ENCODE measurements around the gene MAFG.

Gene MAFG

DNA sequence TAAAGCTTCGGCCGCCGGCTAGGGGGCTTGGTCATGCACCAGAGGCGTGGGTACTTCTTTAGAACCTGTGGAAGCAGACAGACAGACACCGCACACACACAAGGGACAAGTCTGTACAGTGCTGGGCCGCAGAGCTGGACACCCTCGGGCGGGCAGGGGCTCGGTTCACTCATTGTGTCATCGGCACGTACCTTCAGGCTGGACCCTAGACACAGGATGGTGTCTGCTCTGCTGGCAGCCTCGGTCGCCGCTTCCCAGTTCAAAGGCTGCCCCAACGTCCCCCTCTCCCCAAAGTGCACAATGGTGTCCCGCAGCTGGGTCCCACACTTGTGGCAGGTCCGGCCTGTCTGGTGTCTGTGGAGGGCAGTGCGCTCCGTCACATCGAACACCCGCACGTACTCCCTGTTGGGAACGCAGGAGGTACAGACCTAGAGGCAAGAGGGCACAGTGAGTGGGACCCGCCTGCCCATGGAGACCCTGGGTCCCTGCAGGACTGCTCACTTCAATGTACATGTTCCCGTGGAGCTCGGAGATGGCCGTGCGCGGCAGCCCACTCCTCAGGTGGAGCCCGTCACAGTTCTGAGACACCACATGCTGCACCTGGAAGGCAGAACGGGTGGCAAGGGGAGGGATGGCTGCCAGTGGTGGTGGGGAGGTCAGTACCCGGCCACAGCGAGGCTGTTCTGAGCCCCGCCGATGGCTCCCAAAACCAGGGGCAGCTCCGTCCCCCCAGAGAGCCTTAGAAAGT, 13.3 kb downstream of the MAFG start:
- H3K4me1 ChIP-seq (ENCODE audit: insufficient read depth, low read length, poor library complexity, severe bottlenecking) = peaks cover 21% of the 10 kb centered on the region
- H3K9me3 ChIP-seq (ENCODE audit: insufficient read depth, low read depth, low read length) = no peaks in the 10 kb centered on the region
- H2AFZ ChIP-seq (ENCODE audit: low read length) = no peak overlapping the region
- H4K20me1 ChIP-seq (ENCODE audit: insufficient read depth, low read length, poor library complexity, severe bottlenecking) = peaks cover 38% of the 10 kb centered on the region
- H3K36me3 ChIP-seq (ENCODE audit: insufficient read depth, low read length) = peaks cover 22% of the 10 kb centered on the region; the same call in 1 of the 2 replicates
- H3F3A ChIP-seq (ENCODE audit: low read depth) = no peaks in the 10 kb centered on the region
- no peaks in the 10 kb centered on the region for H3K9me2 ChIP-seq (replicated peaks; ENCODE audit: low read depth, low read length)
- H3K4me3 ChIP-seq (ENCODE audit: low read length, poor library complexity, severe bottlenecking) = no peak overlapping the region
- TF ChIP-seq, protein P1, sequence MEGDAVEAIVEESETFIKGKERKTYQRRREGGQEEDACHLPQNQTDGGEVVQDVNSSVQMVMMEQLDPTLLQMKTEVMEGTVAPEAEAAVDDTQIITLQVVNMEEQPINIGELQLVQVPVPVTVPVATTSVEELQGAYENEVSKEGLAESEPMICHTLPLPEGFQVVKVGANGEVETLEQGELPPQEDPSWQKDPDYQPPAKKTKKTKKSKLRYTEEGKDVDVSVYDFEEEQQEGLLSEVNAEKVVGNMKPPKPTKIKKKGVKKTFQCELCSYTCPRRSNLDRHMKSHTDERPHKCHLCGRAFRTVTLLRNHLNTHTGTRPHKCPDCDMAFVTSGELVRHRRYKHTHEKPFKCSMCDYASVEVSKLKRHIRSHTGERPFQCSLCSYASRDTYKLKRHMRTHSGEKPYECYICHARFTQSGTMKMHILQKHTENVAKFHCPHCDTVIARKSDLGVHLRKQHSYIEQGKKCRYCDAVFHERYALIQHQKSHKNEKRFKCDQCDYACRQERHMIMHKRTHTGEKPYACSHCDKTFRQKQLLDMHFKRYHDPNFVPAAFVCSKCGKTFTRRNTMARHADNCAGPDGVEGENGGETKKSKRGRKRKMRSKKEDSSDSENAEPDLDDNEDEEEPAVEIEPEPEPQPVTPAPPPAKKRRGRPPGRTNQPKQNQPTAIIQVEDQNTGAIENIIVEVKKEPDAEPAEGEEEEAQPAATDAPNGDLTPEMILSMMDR (conservative IDR thresholded peaks at IDR 0.05; ENCODE audit: low read length) = no peak
- no peak for TF ChIP-seq EZH2phosphoT487 (IDR thresholded peaks at IDR 0.05; ENCODE audit: borderline replicate concordance)
- no peak overlapping the region for H3K4me2 ChIP-seq (ENCODE audit: low read depth, low read length, poor library complexity, severe bottlenecking)
- H3K79me2 ChIP-seq (ENCODE audit: insufficient read depth, low read length) = peaks cover 49% of the 10 kb centered on the region
- no peaks in the 10 kb centered on the region for H3K27me3 ChIP-seq (ENCODE audit: insufficient read depth, low read length, poor library complexity, severe bottlenecking)
- no peak overlapping the region for H3K9ac ChIP-seq (ENCODE audit: low read depth, low read length, poor library complexity, severe bottlenecking)

DNA sequence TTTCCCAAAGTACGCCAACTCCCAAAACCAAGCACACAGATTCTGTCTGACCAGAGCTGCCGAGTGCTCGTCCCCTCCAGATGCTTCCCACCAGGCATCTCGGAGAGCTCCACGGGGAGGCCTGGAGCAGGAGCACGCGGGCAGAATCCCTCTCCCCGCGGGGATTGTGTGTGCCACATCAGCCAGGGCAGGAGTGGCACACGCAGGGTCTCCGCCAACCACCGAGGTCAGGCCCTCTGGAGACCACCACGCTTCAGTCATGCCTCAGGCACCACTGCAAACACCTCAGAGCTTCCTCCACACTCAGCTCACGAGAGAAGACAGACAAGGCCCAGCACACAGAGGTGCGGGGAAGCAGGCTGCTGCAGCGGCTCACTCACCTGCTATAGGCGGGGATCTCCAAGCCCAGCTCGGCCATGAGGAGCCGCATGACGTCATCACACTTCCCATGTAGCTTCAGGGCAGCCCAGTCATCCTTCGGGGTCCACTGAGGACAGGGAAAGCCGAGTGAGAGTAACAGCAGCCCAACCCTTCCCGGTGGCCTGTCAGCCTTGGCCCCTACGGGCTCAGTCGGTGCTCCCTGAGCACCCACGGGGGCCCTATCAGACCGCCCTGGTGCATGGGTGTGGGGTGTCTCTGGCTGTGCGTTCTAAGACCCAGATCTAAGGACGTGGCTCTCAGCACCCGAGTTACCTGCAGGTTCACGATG, 14.0 kb downstream of the MAFG start:
- no peaks in the 10 kb centered on the region for H3F3A ChIP-seq (ENCODE audit: low read depth)
- no peaks in the 10 kb centered on the region for H3K9me3 ChIP-seq (ENCODE audit: insufficient read depth, low read depth, low read length)
- H3K4me2 ChIP-seq (ENCODE audit: low read depth, low read length, poor library complexity, severe bottlenecking) = no peak overlapping the region
- H3K79me2 ChIP-seq (ENCODE audit: insufficient read depth, low read length) = peaks cover 52% of the 10 kb centered on the region
- no peak for TF ChIP-seq EZH2phosphoT487 (IDR thresholded peaks at IDR 0.05; ENCODE audit: borderline replicate concordance)
- TF ChIP-seq, protein P1 (conservative IDR thresholded peaks at IDR 0.05; ENCODE audit: low read length) = no peak
- H3K9me2 ChIP-seq (replicated peaks; ENCODE audit: low read depth, low read length) = no peaks in the 10 kb centered on the region
- H4K20me1 ChIP-seq (ENCODE audit: insufficient read depth, low read length, poor library complexity, severe bottlenecking) = peaks cover 38% of the 10 kb centered on the region
- H3K4me1 ChIP-seq (ENCODE audit: insufficient read depth, low read length, poor library complexity, severe bottlenecking) = peaks cover 22% of the 10 kb centered on the region
- H3K36me3 ChIP-seq (ENCODE audit: insufficient read depth, low read length) = peaks cover 22% of the 10 kb centered on the region; the same call in 1 of the 2 replicates
- no peak overlapping the region for H2AFZ ChIP-seq (ENCODE audit: low read length)
- no peak overlapping the region for H3K4me3 ChIP-seq (ENCODE audit: low read length, poor library complexity, severe bottlenecking)
- H3K9ac ChIP-seq (ENCODE audit: low read depth, low read length, poor library complexity, severe bottlenecking) = no peak overlapping the region
- no peaks in the 10 kb centered on the region for H3K27me3 ChIP-seq (ENCODE audit: insufficient read depth, low read length, poor library complexity, severe bottlenecking)

DNA sequence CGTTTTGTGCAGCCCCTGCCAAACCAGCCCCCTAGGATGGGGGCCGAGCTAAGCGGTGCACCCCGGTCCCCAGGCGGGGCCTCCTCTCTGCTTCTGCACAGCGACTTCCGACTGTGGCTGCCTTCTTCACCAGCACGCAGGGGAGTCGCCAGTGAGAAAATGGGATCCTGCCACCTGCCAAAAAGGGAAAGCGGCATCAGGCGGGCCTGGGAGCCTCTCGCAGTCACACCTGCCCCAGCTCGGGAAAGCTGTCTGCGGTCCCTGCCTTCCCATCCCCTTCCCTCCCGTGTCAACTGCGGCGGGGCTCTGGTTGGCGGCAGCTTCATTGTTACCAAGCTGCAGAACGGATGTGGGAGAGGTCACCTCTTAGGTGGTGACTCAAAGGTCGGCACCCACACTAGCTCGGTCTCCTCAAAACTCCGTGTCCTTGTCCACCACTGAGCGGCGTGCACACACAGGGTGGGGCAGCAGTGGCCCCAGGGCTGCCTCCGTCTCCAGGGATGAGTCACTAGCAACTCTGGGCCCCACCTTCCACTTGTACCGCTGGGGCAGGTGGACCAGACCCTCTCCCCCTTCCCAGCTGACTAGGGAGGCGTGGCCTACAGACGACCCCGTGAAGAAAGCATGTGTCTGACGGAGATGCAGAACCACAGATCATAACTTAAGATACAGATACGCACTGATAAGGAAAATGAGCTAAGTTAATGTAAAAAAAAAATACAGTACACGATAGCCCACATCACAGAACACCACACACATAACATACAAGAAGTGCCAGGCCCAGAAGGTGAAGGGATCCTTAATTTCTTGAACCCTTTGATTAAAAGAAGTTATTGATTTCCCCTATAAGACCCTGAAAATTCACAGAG, 14.9 kb downstream of the MAFG start:
- H4K20me1 ChIP-seq (ENCODE audit: insufficient read depth, low read length, poor library complexity, severe bottlenecking) = peaks cover 35% of the 10 kb centered on the region
- H3K79me2 ChIP-seq (ENCODE audit: insufficient read depth, low read length) = peaks cover 51% of the 10 kb centered on the region
- no peaks in the 10 kb centered on the region for H3K27me3 ChIP-seq (ENCODE audit: insufficient read depth, low read length, poor library complexity, severe bottlenecking)
- peaks cover 25% of the 10 kb centered on the region; the same call in 1 of the 2 replicates for H3K36me3 ChIP-seq (ENCODE audit: insufficient read depth, low read length)
- H3K4me2 ChIP-seq (ENCODE audit: low read depth, low read length, poor library complexity, severe bottlenecking) = no peak overlapping the region
- H3K4me1 ChIP-seq (ENCODE audit: insufficient read depth, low read length, poor library complexity, severe bottlenecking) = peaks cover 22% of the 10 kb centered on the region
- no peak overlapping the region for H3K4me3 ChIP-seq (ENCODE audit: low read length, poor library complexity, severe bottlenecking)
- no peak overlapping the region for H3K9ac ChIP-seq (ENCODE audit: low read depth, low read length, poor library complexity, severe bottlenecking)
- no peaks in the 10 kb centered on the region for H3K9me3 ChIP-seq (ENCODE audit: insufficient read depth, low read depth, low read length)
- no peaks in the 10 kb centered on the region for H3F3A ChIP-seq (ENCODE audit: low read depth)
- no peaks in the 10 kb centered on the region for H3K9me2 ChIP-seq (replicated peaks; ENCODE audit: low read depth, low read length)
- TF ChIP-seq, protein P1 (conservative IDR thresholded peaks at IDR 0.05; ENCODE audit: low read length) = no peak
- no peak for TF ChIP-seq EZH2phosphoT487 (IDR thresholded peaks at IDR 0.05; ENCODE audit: borderline replicate concordance)
- H2AFZ ChIP-seq (ENCODE audit: low read length) = no peak overlapping the region
